Measurements from ENCODE around the gene THAP2. TPM values are rescaled to one million over a fixed set of nuclear protein-coding genes. Genes with fewer than 3 reads are reported as not detected.

The THAP2 gene
- total RNA-seq, 1 donor from 2014 or later = 8.9 TPM

- Mint-ChIP-seq H3K27me3 (no peaks in the 10 kb centered on the region), H3K27ac (no peak overlapping the region)
Observed at GRCh38 chr12:71671816-71672215, 7.7 kb downstream of the THAP2 start.

DNA sequence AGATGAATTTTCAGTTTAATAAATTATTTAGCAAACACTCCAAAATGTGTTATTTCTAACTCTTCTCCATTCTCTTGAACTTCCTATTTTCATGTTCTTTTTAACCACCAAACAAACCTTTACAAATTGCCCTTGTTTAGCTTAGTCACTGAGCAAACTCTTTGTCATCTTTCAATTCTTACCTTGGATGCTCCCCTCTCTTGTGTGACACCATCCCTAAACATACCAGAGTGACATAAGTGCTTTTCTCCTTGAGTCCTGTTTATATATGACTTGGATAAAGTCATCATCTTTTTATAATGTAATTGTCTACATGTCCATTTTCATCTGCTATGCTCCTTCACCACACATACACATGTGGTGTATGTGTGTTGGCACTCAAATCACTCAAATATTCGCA lies 18.4 kb downstream of the THAP2 start:
- no peak for TF ChIP-seq CTCF (conservative IDR thresholded peaks at IDR 0.05)
- no peak for DNase-seq (ENCODE audit: extremely low spot score, unreplicated experiment)
- no peaks in the 10 kb centered on the region for H3K36me3 Mint-ChIP-seq
- no peak overlapping the region for H3K27ac Mint-ChIP-seq
- no peaks in the 10 kb centered on the region for H3K4me1 Mint-ChIP-seq (ENCODE audit: unreplicated experiment)
- no peaks in the 10 kb centered on the region for H3K27me3 Mint-ChIP-seq
- H3K4me3 Mint-ChIP-seq = no peak overlapping the region
- H3K9me3 Mint-ChIP-seq = no peaks in the 10 kb centered on the region

More at GRCh38 chr12:71671816-71672215, 7.7 kb downstream of the THAP2 start:
- no peak for DNase-seq (ENCODE audit: extremely low spot score, unreplicated experiment)
- Mint-ChIP-seq H3K4me3 (no peak overlapping the region), H3K9me3 (no peaks in the 10 kb centered on the region), H3K36me3 (peaks cover 9% of the 10 kb centered on the region), H3K4me1 (ENCODE audit: unreplicated experiment) (peaks cover 8% of the 10 kb centered on the region)
- TF ChIP-seq CTCF (conservative IDR thresholded peaks at IDR 0.05) = no peak

- no peak for DNase-seq (ENCODE audit: extremely low spot score, unreplicated experiment)
- Mint-ChIP-seq H3K27ac (no peak overlapping the region), H3K4me1 (ENCODE audit: unreplicated experiment) (peaks cover 10% of the 10 kb centered on the region), H3K9me3 (no peaks in the 10 kb centered on the region), H3K4me3 (no peak overlapping the region), H3K36me3 (no peaks in the 10 kb centered on the region), H3K27me3 (no peaks in the 10 kb centered on the region)
- TF ChIP-seq CTCF (conservative IDR thresholded peaks at IDR 0.05) = no peak
Observed at GRCh38 chr12:71683633-71684032, 19.5 kb downstream of the THAP2 start.

DNA sequence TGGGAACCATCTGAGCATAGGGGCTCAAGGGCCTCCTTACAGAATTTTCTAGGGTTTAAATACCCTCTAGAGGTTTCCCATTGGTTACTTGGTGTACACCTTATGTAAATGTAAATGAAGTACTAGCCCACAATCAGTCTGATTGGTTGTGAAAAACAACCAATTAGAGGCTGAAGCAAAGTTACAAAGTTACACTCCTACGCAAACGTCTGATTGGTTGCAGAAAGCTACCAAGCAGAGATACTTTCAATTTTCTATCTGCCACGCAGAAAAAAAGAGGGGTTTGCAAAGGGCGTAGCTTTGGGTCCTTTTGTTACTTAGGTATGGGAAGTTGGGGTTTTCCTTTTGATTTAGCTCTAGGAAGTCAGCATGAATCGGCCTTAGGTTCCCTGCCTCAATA lies 20.0 kb downstream of the THAP2 start:
- TF ChIP-seq CTCF (conservative IDR thresholded peaks at IDR 0.05) = no peak
- no peaks in the 10 kb centered on the region for H3K9me3 Mint-ChIP-seq
- H3K27me3 Mint-ChIP-seq = no peaks in the 10 kb centered on the region
- no peak overlapping the region for H3K4me3 Mint-ChIP-seq
- H3K27ac Mint-ChIP-seq = no peak overlapping the region
- no peak for DNase-seq (ENCODE audit: extremely low spot score, unreplicated experiment)
- no peaks in the 10 kb centered on the region for H3K36me3 Mint-ChIP-seq
- peaks cover 10% of the 10 kb centered on the region for H3K4me1 Mint-ChIP-seq (ENCODE audit: unreplicated experiment)

GRCh38 chr12:71685312-71685906 lies 21.3 kb downstream of the THAP2 start:
- H3K9me3 Mint-ChIP-seq = no peaks in the 10 kb centered on the region
- H3K27me3 Mint-ChIP-seq = no peaks in the 10 kb centered on the region
- H3K4me1 Mint-ChIP-seq (ENCODE audit: unreplicated experiment) = peaks cover 10% of the 10 kb centered on the region
- H3K4me3 Mint-ChIP-seq = peak overlapping the region; percentile 95
- TF ChIP-seq CTCF (conservative IDR thresholded peaks at IDR 0.05) = no peak
- DNase-seq (ENCODE audit: extremely low spot score, unreplicated experiment) = no peak
- H3K27ac Mint-ChIP-seq = peak overlapping the region; percentile 89
- no peaks in the 10 kb centered on the region for H3K36me3 Mint-ChIP-seq

Measured in type B pancreatic cell (in vitro differentiated cells).